GM12874 (cell line): Measurements from ENCODE around the gene DALRD3.

Source experiments
- TF ChIP-seq, protein P1 (sequence below): IDR thresholded peaks from 2 replicates; pipeline ENCODE4 v1.5.1; 2011; ENCODE audit warnings: low read depth, mild to moderate bottlenecking, control low read depth, low read length, moderate library complexity; ENCODE audit not compliant: insufficient read depth

Gene DALRD3

DNA sequence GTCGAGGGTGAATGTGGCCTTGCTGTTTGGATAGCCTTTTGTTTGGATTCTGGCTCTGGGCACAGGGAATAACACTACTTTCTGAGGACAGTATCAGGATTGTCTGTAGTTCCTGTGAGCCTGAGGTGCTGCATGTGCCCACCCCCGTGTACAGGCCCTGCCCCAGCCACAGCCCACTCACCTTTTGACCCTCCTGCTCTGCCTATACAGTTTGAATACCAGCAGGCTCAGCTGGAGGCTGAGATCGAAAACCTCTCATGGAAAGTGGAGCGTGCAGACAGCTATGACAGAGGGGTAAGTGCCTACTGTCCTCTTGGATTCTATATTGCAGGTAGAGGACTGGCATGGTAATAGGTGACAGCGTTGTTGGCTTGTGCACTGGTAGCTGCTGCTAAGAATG is 35.7 kb downstream of the DALRD3 start:
- TF ChIP-seq, protein P1, sequence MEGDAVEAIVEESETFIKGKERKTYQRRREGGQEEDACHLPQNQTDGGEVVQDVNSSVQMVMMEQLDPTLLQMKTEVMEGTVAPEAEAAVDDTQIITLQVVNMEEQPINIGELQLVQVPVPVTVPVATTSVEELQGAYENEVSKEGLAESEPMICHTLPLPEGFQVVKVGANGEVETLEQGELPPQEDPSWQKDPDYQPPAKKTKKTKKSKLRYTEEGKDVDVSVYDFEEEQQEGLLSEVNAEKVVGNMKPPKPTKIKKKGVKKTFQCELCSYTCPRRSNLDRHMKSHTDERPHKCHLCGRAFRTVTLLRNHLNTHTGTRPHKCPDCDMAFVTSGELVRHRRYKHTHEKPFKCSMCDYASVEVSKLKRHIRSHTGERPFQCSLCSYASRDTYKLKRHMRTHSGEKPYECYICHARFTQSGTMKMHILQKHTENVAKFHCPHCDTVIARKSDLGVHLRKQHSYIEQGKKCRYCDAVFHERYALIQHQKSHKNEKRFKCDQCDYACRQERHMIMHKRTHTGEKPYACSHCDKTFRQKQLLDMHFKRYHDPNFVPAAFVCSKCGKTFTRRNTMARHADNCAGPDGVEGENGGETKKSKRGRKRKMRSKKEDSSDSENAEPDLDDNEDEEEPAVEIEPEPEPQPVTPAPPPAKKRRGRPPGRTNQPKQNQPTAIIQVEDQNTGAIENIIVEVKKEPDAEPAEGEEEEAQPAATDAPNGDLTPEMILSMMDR, result no peak

DNA sequence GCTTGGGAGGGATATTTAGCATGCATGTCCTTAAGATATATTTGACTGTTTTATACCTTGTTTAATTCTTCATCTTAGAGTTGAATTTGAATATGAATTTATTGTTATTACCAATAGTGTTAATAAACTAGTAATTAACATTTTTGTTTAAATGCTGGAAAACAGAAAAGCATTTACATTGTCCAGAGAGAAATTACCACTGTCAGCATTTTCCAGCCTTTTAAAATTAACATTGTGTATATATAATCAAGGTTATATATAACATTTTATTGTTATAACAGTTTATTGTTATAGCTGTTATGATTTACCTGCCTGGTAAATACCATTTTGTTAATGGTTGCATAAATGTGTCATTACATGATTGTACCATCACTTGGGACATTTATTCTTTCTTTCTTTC is 36.4 kb downstream of the DALRD3 start:
- TF ChIP-seq, protein P1, result no peak

DNA sequence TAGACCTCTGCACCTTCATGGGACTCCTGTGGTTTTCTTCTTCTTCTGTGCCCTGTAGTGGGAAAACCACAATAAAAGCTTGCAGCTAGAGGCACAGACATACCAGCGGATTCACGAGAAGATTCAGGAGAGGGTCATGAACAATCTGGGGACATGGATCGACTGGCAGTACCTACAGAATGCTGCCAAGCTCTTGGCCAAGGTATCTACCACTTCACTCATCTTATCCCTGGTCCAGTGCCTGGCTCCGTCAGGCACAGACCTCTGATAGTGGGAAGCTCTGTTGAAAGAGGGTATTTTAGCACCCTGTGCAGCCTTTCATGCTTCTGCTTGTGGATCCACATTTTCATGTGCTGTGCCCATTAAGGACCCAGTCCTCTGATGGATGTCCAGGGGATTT is 38.1 kb downstream of the DALRD3 start:
- TF ChIP-seq, protein P1, result no peak

DNA sequence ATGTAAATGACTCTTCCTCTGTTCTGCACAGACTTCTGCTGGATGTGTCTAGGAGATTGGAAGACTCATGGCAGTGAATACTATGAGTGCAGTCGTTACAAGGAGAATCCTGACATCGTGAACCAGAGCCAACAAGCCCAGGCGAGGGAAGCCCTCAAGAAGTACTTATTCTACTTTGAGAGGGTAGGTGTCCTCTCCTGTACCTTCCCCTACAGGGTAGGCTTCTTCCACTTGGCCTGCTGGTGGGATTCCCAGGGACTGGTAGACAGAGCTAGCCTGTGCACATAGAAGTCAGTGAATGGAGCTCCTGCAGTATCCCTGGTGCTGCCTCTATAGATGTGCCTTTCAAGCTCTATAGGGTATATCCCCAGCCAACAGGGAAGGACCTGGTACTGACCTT is 38.9 kb downstream of the DALRD3 start:
- TF ChIP-seq, protein P1, result no peak

DNA sequence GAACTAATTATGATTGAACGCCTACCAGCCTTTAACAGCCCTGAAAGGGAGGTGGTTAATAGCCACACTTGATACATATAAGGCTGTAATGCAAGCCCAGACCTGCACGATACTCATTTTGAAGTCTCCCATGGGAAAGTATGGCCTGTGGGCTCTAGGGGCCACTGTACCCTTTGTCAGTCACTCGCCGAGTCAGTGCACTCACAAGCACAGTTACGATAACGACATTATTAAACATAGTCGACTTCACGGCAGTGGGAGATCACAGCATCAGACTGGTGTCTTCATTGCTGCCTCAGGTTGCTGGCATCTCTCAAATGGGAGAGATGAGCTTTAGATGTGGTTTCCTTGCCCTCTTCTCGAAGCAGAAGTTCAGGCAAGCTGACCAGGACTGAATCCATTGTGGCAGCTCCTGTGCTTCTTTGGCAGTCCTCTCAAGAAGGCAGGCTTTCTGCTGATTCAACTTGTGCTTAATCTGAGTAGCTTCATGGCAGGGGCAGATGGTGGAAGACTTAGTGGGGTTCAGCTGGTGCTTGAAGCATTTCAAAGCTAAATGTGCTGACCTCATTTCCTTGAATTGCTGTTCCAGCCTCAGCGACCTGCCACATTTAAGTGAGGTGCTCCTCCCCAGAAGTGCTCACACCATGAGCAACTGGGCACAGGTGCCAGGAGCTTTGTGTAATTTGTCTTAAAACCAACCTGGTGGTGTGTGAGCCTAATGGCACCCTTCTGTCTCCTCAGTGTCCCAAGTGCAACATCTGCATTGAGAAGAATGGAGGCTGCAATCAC is 44.1 kb downstream of the DALRD3 start:
- TF ChIP-seq, protein P1, result no peak

DNA sequence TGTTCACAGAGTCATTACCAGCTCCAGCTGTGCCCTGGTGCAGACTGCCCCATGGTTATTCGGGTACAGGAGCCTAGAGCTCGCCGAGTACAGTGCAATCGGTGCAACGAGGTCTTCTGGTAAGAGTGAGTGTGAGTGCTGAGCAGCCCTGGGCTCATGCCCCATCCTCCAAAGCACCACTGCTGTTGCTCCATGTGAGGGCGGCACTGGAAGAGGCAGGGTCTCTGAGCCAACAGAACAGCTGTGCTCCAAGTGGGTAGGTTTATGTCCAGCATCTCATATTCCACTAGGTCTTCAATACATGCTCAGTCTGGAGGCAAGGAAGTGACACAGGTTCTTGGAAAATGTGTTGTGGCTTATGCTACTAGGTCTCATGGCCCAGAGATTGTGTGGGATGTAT is 47.8 kb downstream of the DALRD3 start:
- TF ChIP-seq, protein P1, result no peak

DNA sequence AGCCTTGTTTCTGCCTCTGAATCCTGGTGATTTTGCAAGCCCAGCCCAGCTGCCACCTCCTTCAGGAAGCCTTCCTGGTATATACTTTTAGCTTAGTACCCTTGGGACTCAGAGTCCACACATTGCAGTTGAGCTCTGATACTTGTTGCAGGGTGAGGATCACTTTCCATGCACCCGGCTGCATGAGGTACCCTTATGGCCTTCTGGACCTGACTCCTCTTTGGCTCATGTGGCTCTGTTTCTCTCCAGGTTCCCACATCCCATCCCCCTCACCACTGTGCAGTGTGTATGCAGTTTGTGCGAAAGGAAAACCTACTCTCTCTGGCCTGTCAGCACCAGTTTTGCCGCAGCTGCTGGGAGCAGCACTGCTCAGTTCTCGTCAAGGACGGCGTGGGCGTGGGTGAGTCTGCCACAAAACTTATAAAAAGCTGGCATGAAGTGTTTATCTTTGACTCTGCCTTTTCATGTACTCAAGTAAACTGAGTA is 51.5 kb downstream of the DALRD3 start:
- TF ChIP-seq, protein P1, result no peak
